Neural cell (in vitro differentiated cells): ENCODE measurements around the gene TXLNB. TPM values are rescaled to one million over a fixed set of nuclear protein-coding genes. Genes with fewer than 3 reads are reported as not detected.

Experiments
- H2AFZ ChIP-seq: fragments of 200-600, 300-800 bp; sonication (generic), shearing (Covaris generic); 2 replicates; pipeline ENCODE4 v1.6.0; 2014; ENCODE audit warnings: low read depth, mild to moderate bottlenecking, antibody characterized with exemption, low read length, moderate library complexity
- H3F3A ChIP-seq: fragments of 200-600 bp; shearing (Covaris generic); 2 replicates; pipeline ENCODE4 v1.6.1; 2016; ENCODE audit warnings: mild to moderate bottlenecking, moderate library complexity, mixed read lengths, antibody characterized with exemption, low read length; ENCODE audit not compliant: insufficient read depth, poor library complexity, severe bottlenecking
- H3K27ac ChIP-seq: fragments of 200-600, 300-800 bp; sonication (generic), shearing (Covaris generic); 2 replicates; pipeline ENCODE4 v1.5.1; 2014; ENCODE audit warnings: mild to moderate bottlenecking, low read length, moderate library complexity
- H3K27me3 ChIP-seq: fragments of 300-800, 200-600 bp; sonication (generic), shearing (Covaris generic); 2 replicates; pipeline ENCODE4 v1.6.0; 2014; ENCODE audit warnings: mild to moderate bottlenecking, low read depth, low read length, moderate library complexity; ENCODE audit not compliant: insufficient read depth
- H3K36me3 ChIP-seq: fragments of 300-800, 200-600 bp; sonication (generic), shearing (Covaris generic); 2 replicates; pipeline ENCODE4 v1.5.1; 2014; ENCODE audit warnings: mild to moderate bottlenecking, antibody characterized with exemption, low read length, moderate library complexity; ENCODE audit not compliant: insufficient read depth
- H3K4me2 ChIP-seq: fragments of 300-800, 200-600 bp; sonication (generic), shearing (Covaris generic); 2 replicates; pipeline ENCODE4 v1.6.0; 2014; ENCODE audit warnings: mild to moderate bottlenecking, low read length
- H3K4me3 ChIP-seq: fragments of 300-800, 200-600 bp; sonication (generic), shearing (Covaris generic); 2 replicates; pipeline ENCODE4 v1.5.1; 2014; ENCODE audit warnings: mild to moderate bottlenecking, low read length, moderate library complexity
- H3K79me2 ChIP-seq: fragments of 200-600 bp; shearing (Covaris generic); replicated peaks from 2 replicates; pipeline ENCODE4 v1.6.0; 2014; ENCODE audit warnings: mild to moderate bottlenecking, low read length, moderate library complexity; ENCODE audit not compliant: insufficient read depth
- H3K9ac ChIP-seq: fragments of 300-800, 200-600 bp; sonication (generic), shearing (Covaris generic); 2 replicates; pipeline ENCODE4 v1.6.1; 2016; ENCODE audit warnings: mild to moderate bottlenecking, low read length, mixed read lengths
- H3K9me2 ChIP-seq: fragments of 200-600 bp; shearing (Covaris generic); 2 replicates; pipeline ENCODE4 v1.6.1; 2016; ENCODE audit warnings: mild to moderate bottlenecking, low read length, mixed read lengths; ENCODE audit not compliant: insufficient read depth
- H3K9me3 ChIP-seq: fragments of 200-600, 300-800 bp; sonication (generic), shearing (Covaris generic); 2 replicates; pipeline ENCODE4 v1.6.1; 2016; ENCODE audit warnings: mild to moderate bottlenecking, mixed run types, low read length, moderate library complexity, mixed read lengths
- H4K20me1 ChIP-seq: fragments of 200-600 bp; shearing (Covaris generic); 2 replicates; pipeline ENCODE4 v1.6.1; 2016; ENCODE audit warnings: mild to moderate bottlenecking, mixed run types; ENCODE audit not compliant: insufficient read depth
- CTCF ChIP-seq: fragments of 450-650 bp; IDR thresholded peaks from 2 replicates; pipeline ENCODE4 v1.5.1; 2014; ENCODE audit warnings: antibody characterized with exemption, mild to moderate bottlenecking, moderate library complexity; ENCODE audit not compliant: poor library complexity, severe bottlenecking
- EP300 ChIP-seq: fragments of 450-650 bp; conservative IDR thresholded peaks from 2 replicates; pipeline ENCODE4 v1.6.1; 2014; ENCODE audit warnings: antibody characterized with exemption, mild to moderate bottlenecking, moderate library complexity; ENCODE audit not compliant: poor library complexity, severe bottlenecking
- EZH2 ChIP-seq: fragments of 200-600, 300-800 bp; shearing (Covaris generic), sonication (generic); IDR thresholded peaks from 2 replicates; pipeline ENCODE4 v1.6.1; 2014; ENCODE audit warnings: antibody characterized with exemption, low read length, borderline replicate concordance, mild to moderate bottlenecking; ENCODE audit not compliant: insufficient read depth, poor library complexity, severe bottlenecking
- MXI1 ChIP-seq: fragments of 450-650 bp; conservative IDR thresholded peaks from 2 replicates; pipeline ENCODE4 v1.6.1; 2014; ENCODE audit warnings: antibody characterized with exemption, mild to moderate bottlenecking; ENCODE audit not compliant: poor library complexity, severe bottlenecking
- POLR2AphosphoS5 ChIP-seq: IDR thresholded peaks from 2 replicates; pipeline ENCODE4 v1.6.1; 2012
- RAD21 ChIP-seq: fragments of 450-650 bp; conservative IDR thresholded peaks from 2 replicates; pipeline ENCODE4 v1.6.1; 2014; ENCODE audit warnings: antibody characterized with exemption, mild to moderate bottlenecking, moderate library complexity
- REST ChIP-seq: IDR thresholded peaks from 2 replicates; pipeline ENCODE4 v1.6.1; 2012; ENCODE audit warnings: borderline replicate concordance
- SMC3 ChIP-seq: fragments of 450-650 bp; conservative IDR thresholded peaks from 2 replicates; pipeline ENCODE4 v1.6.1; 2014; ENCODE audit warnings: antibody characterized with exemption, mild to moderate bottlenecking, moderate library complexity; ENCODE audit not compliant: poor library complexity
- TAF1 ChIP-seq: IDR thresholded peaks from 2 replicates; pipeline ENCODE4 v1.6.1; 2012; ENCODE audit warnings: low read depth
- polyA plus RNA-seq: library from polyadenylated mRNA; depleted of rRNA; stranded (reverse); fragments of >200 nt; gene quantifications from 2 replicates; pipeline ENCODE4 v1.2.3, GENCODE V29; 2014

TXLNB gene
- polyA plus RNA-seq, 1 donor from 2014 or later, result not detected

- Histone ChIP-seq H3K79me2 (no peaks in the 10 kb centered on the region), H3K4me2 (no peak overlapping the region), H3K27ac (no peak overlapping the region), H3K9me2 (no peaks in the 10 kb centered on the region), H3F3A (no peaks in the 10 kb centered on the region), H3K9me3 (no peaks in the 10 kb centered on the region), H3K36me3 (no peaks in the 10 kb centered on the region), H4K20me1 (no peaks in the 10 kb centered on the region), H3K27me3 (no peaks in the 10 kb centered on the region), H3K9ac (no peak overlapping the region), H3K4me3 (no peak overlapping the region), H2AFZ (no peak overlapping the region)
- TF ChIP-seq TAF1, result no peak
- no peak for TF ChIP-seq RAD21
- TF ChIP-seq CTCF, result no peak
- TF ChIP-seq EP300, result no peak
- TF ChIP-seq REST, result no peak
- no peak for TF ChIP-seq POLR2AphosphoS5
- TF ChIP-seq SMC3, result no peak
- no peak for TF ChIP-seq MXI1
- no peak for TF ChIP-seq EZH2
These were observed 38.1 kb downstream of the TXLNB start for GRCh38 chr6:139253656-139254055.

- no peaks in the 10 kb centered on the region for H3K9me2 ChIP-seq
- no peak overlapping the region for H3K4me3 ChIP-seq
- no peaks in the 10 kb centered on the region for H3K36me3 ChIP-seq
- H3K9me3 ChIP-seq, result no peaks in the 10 kb centered on the region
- no peaks in the 10 kb centered on the region for H4K20me1 ChIP-seq
- H3K4me2 ChIP-seq, result no peak overlapping the region
- H3K27ac ChIP-seq, result no peak overlapping the region
- no peaks in the 10 kb centered on the region for H3K27me3 ChIP-seq
- no peak overlapping the region for H2AFZ ChIP-seq
- no peak overlapping the region for H3K9ac ChIP-seq
- no peaks in the 10 kb centered on the region for H3F3A ChIP-seq
- TF ChIP-seq SMC3 (no peak), CTCF (no peak), POLR2AphosphoS5 (no peak), RAD21 (no peak), TAF1 (no peak), REST (no peak), EP300 (no peak), MXI1 (no peak), EZH2 (no peak)
- no peaks in the 10 kb centered on the region for H3K79me2 ChIP-seq
These were observed 40.0 kb downstream of the TXLNB start for GRCh38 chr6:139251691-139252390.
